Fibroblast of upper back skin (primary cell): ENCODE results near the gene GNG7.
"Not testable (repeated sequence)": the region's sequence is repeated elsewhere in the genome, so short reads cannot be mapped to it uniquely, and the experiment has no call there.

Experiments
- DNase-seq: peaks from one replicate; pipeline ENCODE4 v3.0.0-alpha.2; 2013

Gene GNG7

GRCh38 chr19:2529473-2529918, 173.0 kb downstream of the GNG7 start:
- DNase-seq: peak; percentile 91

GRCh38 chr19:2528675-2529101, 173.8 kb downstream of the GNG7 start:
- no peak for DNase-seq

- no peak for DNase-seq
Observed at GRCh38 chr19:2527686-2528085, 174.8 kb downstream of the GNG7 start.

GRCh38 chr19:2527171-2527570, 175.3 kb downstream of the GNG7 start:
- no peak for DNase-seq

- DNase-seq: peak; percentile 74
Observed at GRCh38 chr19:2524840-2525723, 177.4 kb downstream of the GNG7 start.

- DNase-seq: no peak
Observed at GRCh38 chr19:2524361-2524839, 178.1 kb downstream of the GNG7 start.

GRCh38 chr19:2523630-2524311, 178.7 kb downstream of the GNG7 start:
- DNase-seq: peak; percentile 94

GRCh38 chr19:2519482-2519881, 183.0 kb downstream of the GNG7 start:
- DNase-seq: no peak

GRCh38 chr19:2518856-2519255, 183.6 kb downstream of the GNG7 start:
- DNase-seq: not testable (repeated sequence)

GRCh38 chr19:2517881-2518601, 184.5 kb downstream of the GNG7 start:
- peak; percentile 83 for DNase-seq

- no peak for DNase-seq
Observed at GRCh38 chr19:2516727-2517126, 185.8 kb downstream of the GNG7 start.

- DNase-seq: no peak
Observed at GRCh38 chr19:2514981-2515518, 187.4 kb downstream of the GNG7 start.

GRCh38 chr19:2512523-2513431, 189.7 kb downstream of the GNG7 start:
- DNase-seq: no peak

GRCh38 chr19:2511991-2512390, 190.5 kb downstream of the GNG7 start:
- DNase-seq: no peak

- DNase-seq: no peak
Observed at GRCh38 chr19:2511570-2511969, 190.9 kb downstream of the GNG7 start.

GRCh38 chr19:2509096-2509495, 193.4 kb downstream of the GNG7 start:
- no peak for DNase-seq

GRCh38 chr19:2507109-2507508, 195.4 kb downstream of the GNG7 start:
- no peak for DNase-seq

- not testable (repeated sequence) for DNase-seq
Observed at GRCh38 chr19:2506656-2507055, 195.8 kb downstream of the GNG7 start.

GRCh38 chr19:2503521-2504109, 198.9 kb downstream of the GNG7 start:
- DNase-seq: peak; percentile 86

GRCh38 chr19:2500841-2501261, 201.6 kb downstream of the GNG7 start:
- no peak for DNase-seq

GRCh38 chr19:2500156-2500555, 202.3 kb downstream of the GNG7 start:
- no peak for DNase-seq
